Measurements from ENCODE around the gene SLC25A3. TPM values are rescaled to one million over a fixed set of nuclear protein-coding genes. Genes with fewer than 3 reads are reported as not detected.
A peak's percentile ranks its signal among the peaks of the same experiment; 100 is the strongest.
"Not testable (repeated sequence)": the region's sequence is repeated elsewhere in the genome, so short reads cannot be mapped to it uniquely, and the experiment has no call there.

SLC25A3 gene
- total RNA-seq, 2 donors from 2014 or later, result 853 to 1,432 TPM

GRCh38 chr12:98595243-98595988 lies 1.9 kb downstream of the SLC25A3 start:
- no peak for TF ChIP-seq CTCF (IDR thresholded peaks at IDR 0.05)
- Histone ChIP-seq H3K9me3 (no peaks in the 10 kb centered on the region), H3K36me3 (peaks cover 51% of the 10 kb centered on the region), H3K27ac (peak overlapping the region; percentile 97 to 100), H3K4me3 (peak overlapping the region; percentile 76 to 100), H3K4me1 (peaks cover 0 to 27% of the 10 kb centered on the region in 2 donors), H3K27me3 (no peaks in the 10 kb centered on the region)
- DNase-seq (ENCODE audit: low spot score), result no peak

- H3K4me3 ChIP-seq; DNase-seq (ENCODE audit: low spot score); H3K9me3 ChIP-seq; H3K27me3 ChIP-seq; H3K27ac ChIP-seq: not testable (repeated sequence)
- Histone ChIP-seq H3K4me1 (peaks cover 0 to 27% of the 10 kb centered on the region in 2 donors), H3K36me3 (peaks cover 70% of the 10 kb centered on the region)
Measured at GRCh38 chr12:98597313-98597712, 3.8 kb downstream of the SLC25A3 start.

DNA sequence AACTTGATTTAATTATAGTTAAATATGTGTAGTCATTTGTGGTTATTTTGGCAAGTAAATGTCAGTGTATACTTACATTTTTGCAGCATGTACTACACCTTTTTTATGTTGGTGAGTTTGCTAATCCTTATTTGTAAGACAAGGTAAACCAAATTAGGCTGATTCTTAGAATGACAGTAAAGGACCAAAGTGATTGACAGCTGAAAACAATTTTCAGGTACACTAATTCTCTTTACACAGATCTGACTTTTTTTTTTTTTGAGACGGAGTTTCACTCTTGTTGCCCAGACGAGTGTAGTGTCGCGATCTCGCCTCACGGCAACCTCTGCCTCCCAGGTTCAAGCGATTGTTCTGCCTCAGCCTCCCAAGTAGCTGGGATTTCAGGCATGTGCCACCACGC lies 8.4 kb downstream of the SLC25A3 start:
- TF ChIP-seq CTCF (IDR thresholded peaks at IDR 0.05), result no peak
- Histone ChIP-seq H3K4me3 (no peak overlapping the region), H3K27ac (no peak overlapping the region), H3K4me1 (peaks cover 0 to 5% of the 10 kb centered on the region in 2 donors), H3K27me3 (no peaks in the 10 kb centered on the region), H3K36me3 (peaks cover 82% of the 10 kb centered on the region), H3K9me3 (no peaks in the 10 kb centered on the region)
- DNase-seq (ENCODE audit: low spot score), result no peak

- Histone ChIP-seq H3K4me1 (no peaks in the 10 kb centered on the region), H3K36me3 (peaks cover 36% of the 10 kb centered on the region), H3K27ac (no peak overlapping the region), H3K9me3 (no peaks in the 10 kb centered on the region), H3K27me3 (no peaks in the 10 kb centered on the region), H3K4me3 (no peak overlapping the region)
- no peak for DNase-seq (ENCODE audit: low spot score)
- no peak for TF ChIP-seq CTCF (IDR thresholded peaks at IDR 0.05)
Measured at GRCh38 chr12:98606359-98606988, 13.0 kb downstream of the SLC25A3 start.

DNA sequence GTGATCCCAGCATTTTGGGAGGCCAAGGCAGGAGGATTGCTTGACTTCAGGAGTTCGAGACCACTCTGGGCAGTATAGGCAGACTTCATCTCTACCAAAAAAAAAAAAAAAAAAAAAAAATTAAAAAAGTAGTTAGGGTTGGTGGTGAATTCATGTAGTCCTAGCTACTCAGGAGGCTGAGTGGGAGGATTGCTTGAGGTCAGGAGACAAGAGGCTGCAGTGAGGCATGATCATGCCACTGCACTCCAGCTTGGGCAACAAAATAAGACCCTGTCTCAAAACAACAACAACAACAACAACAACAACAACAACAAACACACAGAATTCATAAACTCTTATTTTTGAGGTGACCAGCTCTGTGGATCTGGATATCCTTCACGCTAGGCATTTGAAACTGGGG lies 17.1 kb downstream of the SLC25A3 start:
- Histone ChIP-seq H3K27ac (no peak overlapping the region), H3K9me3 (no peaks in the 10 kb centered on the region), H3K4me1 (no peaks in the 10 kb centered on the region), H3K27me3 (no peaks in the 10 kb centered on the region), H3K36me3 (no peaks in the 10 kb centered on the region), H3K4me3 (no peak overlapping the region)
- DNase-seq (ENCODE audit: low spot score), result no peak
- no peak for TF ChIP-seq CTCF (IDR thresholded peaks at IDR 0.05)

DNA sequence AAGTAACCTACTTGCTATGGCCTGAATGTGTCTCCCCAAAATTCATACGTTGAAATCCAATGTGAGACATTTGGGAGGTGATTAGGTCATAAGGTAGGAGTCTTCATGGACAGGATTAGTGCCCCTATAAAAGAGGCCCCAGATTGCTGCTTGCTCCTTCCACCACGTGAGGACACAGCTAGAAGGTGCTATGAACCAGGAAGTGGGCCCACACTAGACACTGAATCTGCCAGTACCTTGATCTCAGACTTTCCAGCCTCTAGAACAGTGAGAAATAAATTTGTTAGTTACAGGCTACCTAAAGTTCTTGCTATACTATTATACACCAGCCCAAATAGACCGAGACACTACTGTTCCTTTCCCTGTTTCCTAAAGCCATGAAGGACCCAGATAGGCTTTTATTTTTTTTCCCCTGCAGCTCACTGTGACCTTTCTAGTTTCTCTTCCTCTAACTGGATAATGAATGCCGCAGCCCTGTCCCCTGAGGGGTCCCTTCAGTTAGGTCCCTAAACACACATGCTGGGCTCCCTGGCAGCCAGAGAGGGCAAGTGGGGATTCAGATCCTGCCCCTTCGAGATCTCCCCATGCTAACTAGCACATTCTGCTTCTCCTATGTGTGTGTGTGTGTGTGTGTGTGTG lies 19.3 kb downstream of the SLC25A3 start:
- no peak overlapping the region for H3K27ac ChIP-seq
- no peaks in the 10 kb centered on the region for H3K36me3 ChIP-seq
- no peak for TF ChIP-seq CTCF (IDR thresholded peaks at IDR 0.05)
- H3K4me3 ChIP-seq, result no peak overlapping the region
- no peaks in the 10 kb centered on the region for H3K4me1 ChIP-seq
- DNase-seq (ENCODE audit: low spot score), result no peak
- no peaks in the 10 kb centered on the region for H3K27me3 ChIP-seq
- no peaks in the 10 kb centered on the region for H3K9me3 ChIP-seq
